OCI-M1 (cell line): ENCODE results near the gene ACSL6.

ENCODE experiments used
- DNase-seq: peaks from one replicate; lab custom pipeline; 2025; lab: John Stamatoyannopoulos, UW

The ACSL6 gene

GRCh38 chr5:131979816-131980215, 31.6 kb downstream of the ACSL6 start:
- no peak for DNase-seq

DNA sequence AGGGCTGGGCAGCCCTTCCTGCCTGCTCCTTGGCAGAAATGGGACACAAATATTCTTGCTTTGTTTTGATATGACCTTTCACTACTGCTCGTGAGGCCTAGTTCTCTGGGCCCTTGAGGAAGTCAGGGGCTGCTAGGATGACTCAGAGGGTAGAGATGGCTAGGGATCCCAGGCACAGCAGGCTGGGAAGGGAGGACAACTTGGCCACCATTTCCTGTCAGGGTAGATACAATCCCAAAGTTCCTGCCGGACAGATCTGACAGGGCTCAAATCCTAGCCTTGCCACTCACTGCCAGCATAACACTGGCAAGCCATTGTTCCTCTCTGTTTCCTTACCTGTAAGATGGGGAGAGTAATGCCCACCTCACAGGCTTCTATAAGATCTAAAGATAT, 34.2 kb downstream of the ACSL6 start:
- no peak for DNase-seq

DNA sequence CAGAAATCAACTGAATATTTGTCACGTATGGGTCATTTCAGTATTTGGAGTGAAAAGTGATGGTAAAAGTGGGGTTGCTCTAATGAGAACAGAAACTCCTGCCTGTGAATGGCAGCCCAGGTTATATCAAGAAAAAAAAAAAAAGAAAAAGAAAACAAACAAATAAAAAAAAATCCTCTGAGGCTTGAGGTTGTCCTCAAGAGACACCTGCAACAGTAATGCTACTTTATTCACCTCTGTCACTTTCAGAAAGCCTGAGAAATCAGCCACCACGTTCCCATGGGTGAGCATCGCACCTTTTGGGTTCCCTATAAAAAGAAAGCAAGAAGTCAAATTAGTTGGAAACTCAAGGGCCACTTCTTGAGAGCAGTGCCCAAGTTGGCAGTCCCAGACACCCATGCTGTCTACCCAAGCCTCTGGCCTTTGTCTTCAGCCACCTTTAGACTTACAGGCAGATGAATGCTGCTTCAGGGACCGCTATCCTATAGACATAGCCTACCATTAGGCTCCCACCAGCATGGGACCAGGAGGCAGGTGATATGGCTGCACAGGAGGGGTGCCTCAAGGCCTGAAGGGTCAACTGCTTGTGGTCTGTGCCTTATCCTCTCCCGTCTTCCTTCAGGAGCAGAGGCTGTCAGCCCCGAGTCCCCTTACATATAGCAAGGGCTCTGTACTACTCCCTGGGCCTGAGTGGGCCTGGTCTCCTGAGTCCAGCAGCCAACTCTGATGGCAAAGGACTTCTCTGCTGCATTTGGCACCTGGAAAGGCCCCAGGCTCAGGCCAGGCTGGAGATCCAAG, 34.8 kb downstream of the ACSL6 start:
- DNase-seq, result no peak

DNA sequence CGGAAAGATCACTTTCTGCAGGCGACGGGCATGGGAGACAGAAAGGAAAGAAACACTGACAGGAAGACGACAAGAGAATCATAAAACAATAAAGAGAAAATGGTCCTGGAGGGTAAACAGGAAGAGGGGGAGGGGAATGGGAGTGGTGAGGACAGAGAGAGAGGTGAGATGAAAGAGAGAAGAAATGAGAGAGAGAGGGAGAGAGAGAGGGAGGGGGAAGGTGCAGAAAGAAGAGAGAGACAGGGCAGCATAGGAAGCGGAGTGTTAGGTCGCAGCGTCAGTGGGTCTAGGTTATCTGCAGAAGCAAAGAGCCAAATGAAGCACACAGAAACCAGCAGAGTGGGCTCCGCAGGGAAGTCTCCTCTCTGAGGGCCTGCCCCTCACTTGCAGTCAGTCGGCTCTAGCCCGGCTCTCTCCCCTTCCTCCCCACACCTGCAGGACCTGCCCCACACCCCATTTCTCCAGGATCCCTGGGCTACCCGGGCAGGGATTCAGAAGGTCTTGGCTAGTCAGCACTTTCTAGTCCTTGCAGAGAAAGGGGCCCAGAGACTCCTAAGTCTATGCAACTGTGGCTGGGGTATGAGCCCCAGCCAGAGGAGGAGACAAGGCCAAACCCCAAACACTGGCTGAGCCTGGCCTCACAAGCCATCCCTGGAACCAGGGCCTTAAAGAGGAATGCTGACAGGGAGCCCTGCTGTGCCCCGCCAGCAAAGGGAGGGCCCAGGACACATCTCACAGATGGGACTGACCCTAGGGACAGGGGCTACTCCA, 36.3 kb downstream of the ACSL6 start:
- DNase-seq, result no peak

DNA sequence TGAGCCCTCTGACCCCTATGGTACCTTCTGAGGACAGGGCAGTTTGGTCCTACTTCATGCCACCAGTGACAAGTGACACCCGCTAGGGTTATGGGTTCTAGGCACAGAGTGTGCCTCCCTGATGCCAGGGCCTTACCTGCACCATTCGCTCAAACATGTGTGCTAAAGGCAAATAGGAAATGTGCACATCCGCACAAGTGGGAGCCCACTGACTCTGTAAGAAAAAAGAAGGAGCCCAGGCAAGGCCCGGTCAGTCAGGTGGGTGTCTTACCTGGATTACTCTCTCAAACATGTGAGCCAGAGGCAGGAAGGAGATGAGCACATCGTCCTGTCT, 36.9 kb downstream of the ACSL6 start:
- no peak for DNase-seq

DNA sequence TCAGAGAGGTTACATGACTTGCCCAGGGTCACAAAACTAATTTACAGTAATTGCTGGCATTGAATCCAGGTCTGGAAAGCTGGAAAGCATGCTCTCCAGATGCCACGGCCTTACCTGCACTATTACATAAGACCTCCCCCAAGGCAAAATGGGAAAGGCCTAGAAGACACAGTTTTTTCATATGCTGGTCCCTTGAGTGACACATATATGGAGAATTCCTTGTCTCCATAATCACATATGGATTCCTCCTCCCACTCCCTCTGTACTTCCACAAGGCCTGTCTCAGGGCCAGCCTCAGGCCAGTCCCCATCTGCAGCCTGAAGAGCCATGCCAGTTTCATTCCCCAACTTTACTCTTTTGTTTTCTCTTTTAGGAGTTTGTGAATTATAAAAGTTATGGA, 37.4 kb downstream of the ACSL6 start:
- DNase-seq, result no peak

DNA sequence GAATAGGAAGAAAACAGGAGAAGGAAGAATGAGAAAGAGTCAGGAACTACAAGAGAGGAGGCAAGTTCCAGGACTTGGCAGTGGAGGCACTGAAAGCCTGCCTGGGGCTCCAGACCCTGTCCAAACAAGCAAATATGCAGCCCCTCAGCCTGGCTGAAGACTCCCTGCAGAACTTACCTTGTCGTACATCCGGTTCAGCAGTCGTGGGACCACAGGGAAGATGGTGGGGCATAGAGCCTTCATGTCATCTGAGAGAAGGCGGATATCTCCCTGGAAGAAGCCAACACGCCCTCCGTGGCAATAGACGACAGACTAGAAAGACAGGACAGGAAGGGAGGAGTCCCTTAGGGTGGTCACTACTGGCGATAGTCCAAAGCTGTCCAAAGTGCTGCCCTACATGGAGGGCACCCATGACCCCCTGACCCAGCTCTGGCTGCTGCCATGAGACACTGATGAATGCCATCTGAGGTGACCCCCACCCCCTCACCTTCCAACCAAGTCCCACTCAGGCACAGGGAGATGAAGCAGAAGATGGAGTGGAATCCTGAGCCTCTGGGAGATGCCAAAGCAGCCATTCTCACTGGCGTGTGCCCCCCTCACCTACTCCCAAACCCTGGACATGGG, 38.3 kb downstream of the ACSL6 start:
- no peak for DNase-seq

DNA sequence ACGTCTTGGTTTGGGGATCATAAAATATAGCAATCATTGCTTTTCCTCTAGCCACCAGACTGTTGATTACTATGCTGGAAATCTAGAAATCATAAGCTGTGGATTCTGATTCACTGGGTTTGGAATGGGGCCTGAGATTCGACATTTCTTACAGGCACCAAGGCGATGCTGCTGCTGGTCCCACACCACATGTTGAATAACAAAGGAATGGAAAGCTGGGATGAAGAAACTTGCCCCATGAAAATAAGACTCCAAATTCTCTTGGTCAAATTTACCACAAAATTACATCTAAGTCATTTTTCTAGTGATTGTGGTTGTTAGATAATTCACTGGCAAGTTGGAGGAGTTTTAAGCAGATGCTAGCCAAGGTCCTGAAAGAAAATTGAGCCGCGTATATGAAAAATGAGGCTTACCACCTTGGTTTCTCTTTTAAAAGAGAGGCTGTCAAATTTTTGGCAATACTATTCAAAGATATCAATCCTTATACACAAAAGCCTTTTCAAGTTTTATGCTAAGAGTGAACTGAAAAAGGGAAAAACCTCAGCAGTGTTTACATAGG, 43.0 kb downstream of the ACSL6 start:
- peak; percentile 42 for DNase-seq

DNA sequence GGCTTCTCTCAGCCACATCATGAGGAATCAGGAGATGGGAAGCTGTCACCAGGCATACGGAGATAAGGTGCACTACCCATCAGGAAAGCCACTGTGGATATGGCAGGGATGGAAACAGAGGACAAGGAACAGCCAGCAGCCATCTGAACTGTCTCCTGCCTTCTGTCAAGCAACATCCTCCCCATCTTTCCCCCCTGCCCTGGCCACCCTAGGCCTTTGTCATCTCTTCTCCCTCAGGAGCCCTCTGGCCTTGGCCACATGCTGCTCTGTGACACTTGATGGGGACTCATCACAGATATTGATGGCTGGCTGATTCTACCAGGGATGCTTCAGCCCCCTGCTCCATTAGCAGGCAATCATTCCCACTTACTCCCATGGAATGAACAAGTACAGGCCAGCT, 44.9 kb downstream of the ACSL6 start:
- DNase-seq, result no peak

GRCh38 chr5:131965826-131966415, 45.5 kb downstream of the ACSL6 start:
- DNase-seq, result no peak

GRCh38 chr5:131959906-131960305, 51.6 kb downstream of the ACSL6 start:
- no peak for DNase-seq

- DNase-seq, result no peak
Observed at GRCh38 chr5:131959136-131959535, 52.3 kb downstream of the ACSL6 start.

DNA sequence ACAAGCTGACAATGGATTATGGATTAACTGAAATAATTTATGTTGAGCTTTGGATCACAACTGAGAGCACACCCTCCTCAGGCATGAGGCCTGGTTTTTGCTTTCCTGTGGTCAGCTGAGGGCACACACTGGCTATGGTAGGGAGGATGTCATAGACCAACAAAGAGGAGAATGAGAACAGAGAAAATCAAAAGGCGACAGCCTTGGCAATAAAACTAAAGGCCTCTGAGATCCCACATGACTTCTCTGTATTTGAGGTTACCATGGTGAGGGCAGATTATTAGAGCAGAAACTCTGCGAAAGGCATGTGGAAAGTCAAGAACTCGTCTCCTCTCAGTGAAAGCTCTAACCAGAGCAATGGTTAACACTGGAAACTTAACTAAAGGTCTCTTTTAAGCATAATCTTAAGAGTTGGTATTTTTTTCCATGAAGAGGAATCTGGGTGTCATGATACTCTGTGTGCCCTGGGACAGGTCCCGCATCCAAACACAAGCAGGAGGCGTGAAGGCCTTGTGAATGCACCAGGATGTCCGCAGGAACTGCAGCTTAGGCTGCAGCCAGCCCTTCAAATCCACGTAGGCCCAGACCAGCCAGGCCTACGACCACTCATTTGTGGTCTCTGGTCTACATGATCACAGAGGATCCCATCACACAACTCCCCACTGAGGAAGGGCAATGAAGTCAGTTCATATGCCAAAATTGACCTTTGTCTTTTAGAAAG, 53.6 kb downstream of the ACSL6 start:
- no peak for DNase-seq

DNA sequence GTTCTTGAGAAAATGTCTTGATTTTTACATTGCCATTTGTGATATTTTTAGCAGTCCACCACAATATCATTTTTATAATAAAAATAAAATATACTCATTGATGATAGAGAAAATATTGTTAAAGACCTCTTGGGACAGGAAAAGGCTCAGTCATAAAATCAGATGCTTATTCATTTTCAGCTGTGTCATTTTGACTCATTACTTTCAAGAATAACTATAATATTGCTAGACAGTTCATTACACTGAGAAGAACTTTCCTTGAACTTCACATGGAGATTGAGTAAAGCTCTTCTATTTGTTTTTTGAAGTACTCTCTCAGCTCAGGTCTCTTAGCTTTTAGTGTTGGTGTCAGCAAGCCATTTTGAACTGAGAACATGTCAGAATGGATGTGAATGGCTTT, 57.5 kb downstream of the ACSL6 start:
- no peak for DNase-seq

GRCh38 chr5:131952301-131952857, 59.1 kb downstream of the ACSL6 start:
- no peak for DNase-seq

DNA sequence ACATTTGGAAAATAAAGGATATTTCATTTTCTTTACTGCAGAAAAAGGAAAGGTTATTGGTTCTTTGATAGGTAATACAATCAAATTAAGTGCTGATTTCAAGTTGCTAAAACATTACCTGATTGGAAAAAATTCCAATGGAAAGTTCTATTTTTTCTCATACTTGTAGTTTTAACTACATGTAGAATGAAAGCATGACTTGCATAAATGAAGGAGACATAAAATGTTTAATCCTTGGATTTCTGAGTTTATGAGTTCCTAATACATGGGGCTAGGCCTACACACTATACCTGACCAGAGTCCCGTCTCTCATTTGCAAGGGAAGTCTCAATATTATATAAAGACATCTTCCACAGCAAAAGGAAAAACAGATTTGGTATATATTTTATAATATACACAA, 60.8 kb downstream of the ACSL6 start:
- no peak for DNase-seq

DNA sequence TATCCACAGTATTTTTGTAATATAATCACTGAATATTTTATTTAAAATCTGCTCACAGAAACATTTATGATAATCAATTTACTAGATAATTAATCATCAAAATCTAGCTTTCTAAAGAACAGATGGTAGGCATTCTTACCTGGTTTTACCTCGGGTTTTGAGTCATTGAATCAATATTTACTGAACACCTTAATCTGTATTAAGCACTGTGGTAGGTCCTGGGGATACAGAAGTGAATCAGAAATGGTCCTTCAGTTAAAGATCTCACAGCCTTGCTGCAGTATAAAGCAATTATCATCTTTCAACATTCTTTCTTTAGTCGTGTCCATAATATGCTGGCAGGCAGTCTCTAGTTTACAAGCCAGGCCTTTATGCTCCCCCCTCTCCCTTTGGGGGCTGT, 64.0 kb downstream of the ACSL6 start:
- DNase-seq, result no peak

DNA sequence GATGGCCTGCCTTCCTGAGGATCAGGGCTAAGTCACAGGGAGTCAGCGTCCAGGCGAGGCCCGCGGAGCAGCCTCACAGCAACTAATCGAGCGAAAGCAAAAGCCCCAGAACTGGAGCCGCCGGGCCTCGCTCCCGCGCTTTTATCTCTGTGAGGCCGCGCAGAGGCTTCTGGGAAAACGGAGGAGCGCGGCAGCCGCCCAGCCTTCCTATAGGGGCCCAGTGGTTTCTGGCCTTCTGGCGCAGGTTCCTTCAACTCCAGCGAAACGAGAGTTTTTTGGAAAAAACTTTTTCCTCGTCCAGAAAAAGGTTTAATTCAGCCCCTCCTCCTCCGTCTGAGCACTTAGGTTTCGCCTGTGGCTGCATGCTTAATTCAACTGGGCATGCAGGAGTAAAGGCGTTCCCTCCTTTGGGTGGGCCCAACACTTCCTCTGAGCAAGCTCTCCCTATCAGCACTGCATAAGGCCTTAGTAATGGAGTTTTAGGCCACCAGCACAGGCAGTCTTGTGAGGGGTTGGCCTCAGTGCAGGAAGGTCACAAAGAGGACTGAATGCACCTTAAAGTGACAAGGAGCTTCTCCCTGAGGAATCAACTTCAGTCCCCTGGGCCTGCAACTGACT, 65.8 kb downstream of the ACSL6 start, which contains the start of gene MEIKIN:
Gene MEIKIN, minus strand, starts transcription at position 113 of the 618 bp plus-strand sequence. CDS start 158 bp downstream, outside the sequence.
- no peak for DNase-seq

DNA sequence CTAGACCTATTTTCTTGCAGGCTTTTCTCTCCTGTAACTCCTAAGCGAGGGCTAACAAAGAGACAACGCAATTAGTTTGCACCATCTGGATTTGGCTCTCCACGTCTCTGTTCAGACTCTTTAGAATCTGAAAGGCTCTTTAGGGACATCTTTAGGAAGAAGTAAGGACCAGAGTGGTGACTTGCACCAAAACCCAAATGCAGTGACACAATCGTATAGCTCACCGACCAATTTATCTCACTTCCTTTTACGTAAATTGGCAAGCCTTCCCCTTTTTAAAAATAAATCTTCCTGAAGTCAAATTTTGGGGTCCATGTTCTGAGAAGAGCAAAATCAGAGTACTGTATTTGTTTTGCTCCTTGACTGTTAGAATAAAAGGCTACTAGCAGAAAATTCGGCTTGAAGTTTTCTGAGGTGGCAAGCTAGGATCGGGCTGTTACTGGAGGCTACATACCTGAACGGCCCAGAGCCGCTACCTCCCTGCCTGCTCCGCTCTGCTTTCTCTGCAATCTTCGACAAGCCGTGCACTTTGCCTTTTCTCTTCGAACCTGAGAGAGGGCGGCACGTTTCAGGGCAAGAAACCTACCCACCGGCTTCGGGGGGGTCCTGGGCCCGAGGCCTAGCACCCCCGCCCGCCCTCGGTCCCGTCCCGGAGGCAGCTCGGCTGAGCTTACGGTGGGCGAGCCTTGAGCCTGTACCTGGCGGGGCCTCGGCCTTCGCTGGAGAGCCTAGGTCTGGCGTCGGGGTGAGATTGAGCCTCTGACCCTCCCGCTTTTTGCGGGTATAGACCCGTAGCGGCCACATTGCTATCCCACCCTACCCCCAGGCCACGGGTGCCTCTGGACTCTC, 66.5 kb downstream of the ACSL6 start:
- no peak for DNase-seq

DNA sequence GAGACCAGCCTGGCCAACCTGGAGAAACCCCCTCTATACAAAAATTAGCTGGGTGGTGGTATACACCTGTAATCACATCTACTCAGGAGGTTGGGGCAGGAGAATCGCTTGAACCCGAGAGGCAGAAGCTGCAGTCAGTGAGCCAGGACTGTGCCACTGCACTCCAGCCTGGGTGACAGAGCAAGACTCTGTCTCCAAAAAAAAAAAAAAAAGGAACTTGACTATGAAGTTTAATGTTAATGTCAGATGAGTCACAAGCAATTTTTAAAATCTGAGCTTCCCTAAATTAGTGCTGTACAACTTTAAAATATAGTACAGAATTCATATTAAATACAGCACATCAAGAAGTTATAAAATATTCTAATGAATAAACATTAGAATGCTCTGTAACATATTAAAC, 67.5 kb downstream of the ACSL6 start:
- peak; percentile 10 for DNase-seq
